Erythroblast (primary cell): Measurements from ENCODE around the gene XPNPEP2.

Experiments
- GATA1 ChIP-seq: IDR thresholded peaks from 2 replicates; pipeline ENCODE4 v1.6.1; 2011; ENCODE audit warnings: low read depth, mild to moderate bottlenecking, control low read depth, low read length, moderate library complexity
- POLR2A ChIP-seq: IDR thresholded peaks from 2 replicates; pipeline ENCODE4 v1.6.1; 2011; ENCODE audit warnings: mild to moderate bottlenecking, low read length

GRCh38 chrX:129787336-129788055, 48.7 kb downstream of the XPNPEP2 start:
- TF ChIP-seq POLR2A (no peak), GATA1 (no peak)
